ENCODE measurements around the gene TNFRSF8.

DNA sequence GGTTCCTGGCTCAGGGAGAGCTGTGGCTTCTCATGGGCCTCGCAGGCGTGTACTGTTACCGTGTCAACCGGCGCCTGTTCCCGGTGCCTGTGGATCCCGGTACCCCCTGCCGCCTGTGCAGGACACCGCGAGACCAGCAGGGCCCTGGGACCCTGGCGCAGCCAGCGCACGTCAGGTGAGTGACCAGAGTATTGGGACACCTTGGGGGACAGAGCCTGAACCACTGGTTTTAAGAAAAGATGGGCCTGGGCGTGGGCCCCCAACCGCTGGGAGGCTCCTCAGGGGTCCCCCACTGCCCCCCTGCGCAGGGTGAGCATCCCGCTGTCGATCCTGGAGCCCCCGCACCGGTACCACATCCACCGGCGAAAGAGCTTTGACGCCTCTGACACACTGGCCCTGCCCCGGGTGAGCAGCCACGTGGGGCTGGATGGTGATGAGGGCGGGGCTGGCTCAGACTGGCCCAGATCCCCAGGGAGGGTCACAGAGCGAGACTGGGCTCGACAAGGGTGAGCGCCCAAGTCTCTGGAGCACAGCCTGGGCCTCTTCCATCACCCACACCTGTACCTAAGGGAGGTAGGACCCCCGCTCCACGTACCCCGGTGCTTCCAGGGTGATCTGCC is 33.3 kb upstream of the TNFRSF8 start:
- TF ChIP-seq EZH2 (IDR thresholded peaks at IDR 0.05; ENCODE audit: low read length), result no peak
- TF ChIP-seq, protein P1, sequence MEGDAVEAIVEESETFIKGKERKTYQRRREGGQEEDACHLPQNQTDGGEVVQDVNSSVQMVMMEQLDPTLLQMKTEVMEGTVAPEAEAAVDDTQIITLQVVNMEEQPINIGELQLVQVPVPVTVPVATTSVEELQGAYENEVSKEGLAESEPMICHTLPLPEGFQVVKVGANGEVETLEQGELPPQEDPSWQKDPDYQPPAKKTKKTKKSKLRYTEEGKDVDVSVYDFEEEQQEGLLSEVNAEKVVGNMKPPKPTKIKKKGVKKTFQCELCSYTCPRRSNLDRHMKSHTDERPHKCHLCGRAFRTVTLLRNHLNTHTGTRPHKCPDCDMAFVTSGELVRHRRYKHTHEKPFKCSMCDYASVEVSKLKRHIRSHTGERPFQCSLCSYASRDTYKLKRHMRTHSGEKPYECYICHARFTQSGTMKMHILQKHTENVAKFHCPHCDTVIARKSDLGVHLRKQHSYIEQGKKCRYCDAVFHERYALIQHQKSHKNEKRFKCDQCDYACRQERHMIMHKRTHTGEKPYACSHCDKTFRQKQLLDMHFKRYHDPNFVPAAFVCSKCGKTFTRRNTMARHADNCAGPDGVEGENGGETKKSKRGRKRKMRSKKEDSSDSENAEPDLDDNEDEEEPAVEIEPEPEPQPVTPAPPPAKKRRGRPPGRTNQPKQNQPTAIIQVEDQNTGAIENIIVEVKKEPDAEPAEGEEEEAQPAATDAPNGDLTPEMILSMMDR (optimal IDR thresholded peaks at IDR 0.05 in 1 of 3, IDR thresholded peaks at IDR 0.05 in 1 of 3, conservative IDR thresholded peaks at IDR 0.05 in 1 of 3; ENCODE audit: extremely low read depth in 1 of 3, insufficient read depth in 2 of 3, low read length in 3 of 3), result no peak

Data from keratinocyte (primary cell).